SJCRH30 (cell line): ENCODE data around the gene TBCK. TPM values are rescaled to one million over a fixed set of nuclear protein-coding genes. Genes with fewer than 3 reads are reported as not detected.
"Not testable (repeated sequence)": the region's sequence is repeated elsewhere in the genome, so short reads cannot be mapped to it uniquely, and the experiment has no call there.

Source experiments
- DNase-seq, 2 experiments: peaks; one replicate each; pipeline ENCODE4 v3.0.0-alpha.2; 2015 to 2020
- H3K27ac ChIP-seq: fragments of 250-450 bp; sonication (Bioruptor Pico); 2 replicates; pipeline ENCODE4 v1.5.1; 2020; ENCODE audit warnings: mild to moderate bottlenecking, moderate library complexity
- H3K27me3 ChIP-seq: fragments of 250-450 bp; sonication (Bioruptor Pico); 2 replicates; pipeline ENCODE4 v1.5.1; 2020; ENCODE audit warnings: mild to moderate bottlenecking, moderate library complexity
- H3K36me3 ChIP-seq: fragments of 250-450 bp; sonication (Bioruptor Pico); 2 replicates; pipeline ENCODE4 v1.5.1; 2020; ENCODE audit warnings: mild to moderate bottlenecking, moderate library complexity
- H3K4me1 ChIP-seq: fragments of 250-450 bp; sonication (Bioruptor Pico); 2 replicates; pipeline ENCODE4 v1.5.1; 2020; ENCODE audit warnings: mild to moderate bottlenecking, moderate library complexity
- H3K4me3 ChIP-seq: fragments of 250-450 bp; sonication (Bioruptor Pico); 2 replicates; pipeline ENCODE4 v1.5.1; 2020; ENCODE audit warnings: mild to moderate bottlenecking, moderate library complexity
- H3K9me3 ChIP-seq: fragments of 250-450 bp; sonication (Bioruptor Pico); replicated peaks from 2 replicates; pipeline ENCODE4 v1.5.1; 2020; ENCODE audit warnings: mild to moderate bottlenecking, moderate library complexity
- total RNA-seq: library from RNA; depleted of rRNA; stranded (reverse); fragments of >200 nt; shearing (Covaris generic); gene quantifications from 2 replicates; pipeline ENCODE4 v1.2.3, GENCODE V29; 2014

The TBCK gene
- total RNA-seq, 1 experiment from 2014 or later = 26.5 TPM

DNA sequence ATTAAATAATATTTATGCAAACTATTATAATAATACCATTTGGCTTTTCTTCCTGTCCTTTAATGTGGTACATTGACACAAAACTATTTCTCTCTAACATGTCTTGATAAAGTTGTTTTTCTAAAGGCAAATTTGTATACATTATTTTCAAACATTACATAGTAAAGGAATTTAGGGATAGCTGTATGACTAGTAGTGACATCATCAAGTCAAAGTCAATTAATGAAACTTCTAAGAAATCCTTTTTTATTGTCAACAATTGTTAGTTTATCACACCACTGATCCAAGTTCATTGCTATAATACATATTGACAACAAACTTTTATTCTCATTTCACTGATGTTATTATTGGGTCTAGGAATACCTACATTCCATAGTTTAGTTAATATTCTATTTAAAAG, 68.4 kb downstream of the TBCK start:
- no peak for DNase-seq

DNA sequence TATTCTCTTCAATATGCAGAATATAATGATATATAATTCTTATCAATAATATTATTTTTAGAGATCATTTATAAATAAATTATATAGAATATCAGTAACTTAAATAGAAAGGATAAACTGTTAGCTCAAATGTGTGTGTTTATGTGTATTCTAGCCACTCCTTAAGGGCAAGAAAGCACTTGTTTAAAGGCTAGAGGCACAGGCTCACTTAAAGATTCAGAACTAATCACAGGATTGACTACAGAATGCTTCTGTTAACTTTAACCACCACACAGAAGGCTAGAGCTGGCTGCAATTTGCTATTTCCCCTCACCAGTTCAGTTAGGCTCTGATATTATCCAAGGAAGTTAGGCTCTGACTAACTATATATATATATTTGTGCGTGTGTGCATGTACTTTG, 69.6 kb downstream of the TBCK start:
- Histone ChIP-seq H3K36me3 (peaks cover 12% of the 10 kb centered on the region), H3K27ac (no peak overlapping the region), H3K27me3 (no peaks in the 10 kb centered on the region), H3K4me1 (no peaks in the 10 kb centered on the region), H3K4me3 (no peak overlapping the region), H3K9me3 (no peaks in the 10 kb centered on the region)
- DNase-seq = no peak

More for the DNA sequence above, 68.4 kb downstream of the TBCK start:
- H3K9me3 ChIP-seq = no peaks in the 10 kb centered on the region
- no peak overlapping the region for H3K27ac ChIP-seq
- H3K4me3 ChIP-seq = no peak overlapping the region
- no peaks in the 10 kb centered on the region for H3K27me3 ChIP-seq
- H3K4me1 ChIP-seq = no peaks in the 10 kb centered on the region
- H3K36me3 ChIP-seq = peaks cover 12% of the 10 kb centered on the region

DNA sequence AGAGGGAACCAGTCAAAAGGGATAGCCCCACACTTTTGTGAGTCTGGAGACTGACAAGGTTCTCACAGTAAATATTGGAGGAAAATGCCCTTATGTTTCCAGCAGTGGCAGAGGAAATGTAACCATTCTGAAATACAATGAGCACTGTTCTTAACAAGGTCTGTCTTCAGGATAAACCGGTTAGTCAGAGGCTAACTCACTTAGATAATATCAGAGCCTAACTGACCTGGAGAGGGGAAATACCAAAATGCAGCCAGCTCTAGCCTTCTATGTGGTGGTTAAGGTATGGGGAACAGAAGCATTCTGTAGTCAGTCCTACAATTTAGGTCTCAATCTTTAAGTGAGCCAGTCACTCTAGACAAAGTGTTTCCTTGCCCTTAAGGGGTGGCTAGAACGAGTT, 70.8 kb downstream of the TBCK start:
- Histone ChIP-seq H3K4me3 (no peak overlapping the region), H3K27ac (no peak overlapping the region), H3K27me3 (no peaks in the 10 kb centered on the region), H3K4me1 (no peaks in the 10 kb centered on the region), H3K36me3 (peaks cover 12% of the 10 kb centered on the region), H3K9me3 (no peaks in the 10 kb centered on the region)
- no peak for DNase-seq

DNA sequence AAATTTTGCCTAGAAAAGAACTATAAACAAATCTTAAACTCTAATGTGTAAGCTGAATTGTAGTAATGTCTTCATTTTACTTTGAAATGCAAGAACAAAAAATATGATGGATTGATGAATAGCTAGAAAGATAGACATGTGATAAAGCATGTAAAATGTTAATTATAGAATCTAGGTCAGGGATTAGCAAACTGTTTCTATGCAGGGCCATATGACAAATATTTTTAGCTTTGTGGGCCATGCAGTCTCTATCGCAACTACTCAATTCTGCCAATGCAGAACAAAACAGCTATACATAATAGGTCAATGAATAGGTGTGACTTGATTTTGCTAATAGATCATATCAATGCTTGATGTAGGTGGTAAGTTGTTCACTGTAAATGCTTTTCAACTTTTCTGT, 75.3 kb downstream of the TBCK start:
- no peaks in the 10 kb centered on the region for H3K9me3 ChIP-seq

DNA sequence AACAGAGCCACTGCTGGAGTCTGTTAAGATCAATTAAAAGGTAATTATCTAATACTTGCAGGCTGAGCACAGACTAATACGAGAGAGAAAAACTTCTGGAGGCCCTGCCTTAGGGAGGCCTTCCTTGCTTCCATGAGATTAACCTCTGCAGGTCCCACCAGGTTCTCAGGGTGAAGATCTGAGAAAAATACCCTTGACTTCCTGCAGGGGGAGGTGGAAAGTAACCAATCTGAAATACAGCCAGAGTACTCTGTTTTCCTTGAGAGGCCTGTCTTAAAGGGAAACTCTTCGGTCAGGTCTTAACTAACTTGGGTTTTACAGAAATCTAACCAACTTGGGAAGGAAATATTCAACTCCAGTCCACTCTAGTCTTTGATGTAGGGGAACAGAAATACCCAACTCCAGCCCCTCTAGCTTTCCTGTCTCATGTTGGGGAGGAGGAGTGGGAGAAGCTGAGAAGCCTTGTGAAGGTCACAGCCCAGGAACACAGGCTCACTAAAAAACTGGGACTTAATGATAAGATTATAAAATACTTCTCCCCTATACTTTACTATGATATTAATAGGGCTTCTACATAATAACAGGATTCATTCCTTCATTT, 77.1 kb downstream of the TBCK start:
- H3K4me1 ChIP-seq = no peaks in the 10 kb centered on the region
- H3K4me3 ChIP-seq = no peak overlapping the region
- H3K27ac ChIP-seq = no peak overlapping the region
- DNase-seq = peak; percentile 12 to 57
- H3K36me3 ChIP-seq = peaks cover 9% of the 10 kb centered on the region
- H3K9me3 ChIP-seq = no peaks in the 10 kb centered on the region
- H3K27me3 ChIP-seq = no peaks in the 10 kb centered on the region

More for the DNA sequence above, 75.3 kb downstream of the TBCK start:
- no peak for DNase-seq
- peaks cover 7% of the 10 kb centered on the region for H3K36me3 ChIP-seq
- no peak overlapping the region for H3K4me3 ChIP-seq
- H3K27ac ChIP-seq = no peak overlapping the region
- no peaks in the 10 kb centered on the region for H3K27me3 ChIP-seq
- H3K4me1 ChIP-seq = no peaks in the 10 kb centered on the region

DNA sequence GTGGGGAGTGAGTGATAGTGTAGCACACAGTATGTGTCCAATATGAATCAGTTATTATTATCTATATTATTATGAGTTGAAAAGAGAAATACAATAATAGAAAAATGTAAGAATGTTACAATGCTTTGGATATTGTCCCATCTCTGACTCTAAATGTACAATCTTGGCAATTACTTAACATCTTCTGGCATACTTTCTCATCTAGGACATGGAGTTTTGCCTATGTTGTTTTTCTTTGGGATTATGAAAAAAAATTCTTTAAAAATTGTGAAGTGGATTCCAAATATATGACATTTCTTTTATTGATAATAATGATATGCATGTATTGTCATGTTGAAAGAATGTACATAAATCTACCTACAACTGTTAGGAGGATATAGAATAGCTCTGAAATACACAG, 84.1 kb downstream of the TBCK start:
- Histone ChIP-seq H3K9me3 (no peaks in the 10 kb centered on the region), H3K4me1 (no peaks in the 10 kb centered on the region), H3K4me3 (no peak overlapping the region), H3K27me3 (no peaks in the 10 kb centered on the region), H3K36me3 (peaks cover 21% of the 10 kb centered on the region), H3K27ac (no peak overlapping the region)
- no peak for DNase-seq

DNA sequence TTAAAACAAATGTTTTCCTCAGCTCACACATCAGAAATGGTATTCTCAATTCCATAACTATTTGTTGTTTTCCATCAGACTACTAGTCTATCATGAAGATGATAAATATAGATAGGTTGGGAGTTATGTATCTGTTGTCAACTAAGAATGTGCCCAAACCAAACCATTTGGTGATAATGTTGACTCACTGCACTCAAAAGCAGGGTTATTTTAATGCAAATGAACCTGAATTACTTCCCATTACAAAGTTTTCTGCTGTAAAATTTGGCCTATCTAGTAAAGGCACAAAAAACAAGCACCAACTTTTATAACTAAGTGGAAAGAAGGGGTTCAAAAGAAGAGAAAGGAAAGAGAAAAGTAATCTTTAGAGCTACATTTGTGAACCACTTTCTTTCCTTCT, 93.5 kb downstream of the TBCK start:
- Histone ChIP-seq H3K27ac (no peak overlapping the region), H3K9me3 (no peaks in the 10 kb centered on the region), H3K4me3 (no peak overlapping the region), H3K4me1 (no peaks in the 10 kb centered on the region), H3K27me3 (no peaks in the 10 kb centered on the region), H3K36me3 (peaks cover 8% of the 10 kb centered on the region)
- DNase-seq = no peak

DNA sequence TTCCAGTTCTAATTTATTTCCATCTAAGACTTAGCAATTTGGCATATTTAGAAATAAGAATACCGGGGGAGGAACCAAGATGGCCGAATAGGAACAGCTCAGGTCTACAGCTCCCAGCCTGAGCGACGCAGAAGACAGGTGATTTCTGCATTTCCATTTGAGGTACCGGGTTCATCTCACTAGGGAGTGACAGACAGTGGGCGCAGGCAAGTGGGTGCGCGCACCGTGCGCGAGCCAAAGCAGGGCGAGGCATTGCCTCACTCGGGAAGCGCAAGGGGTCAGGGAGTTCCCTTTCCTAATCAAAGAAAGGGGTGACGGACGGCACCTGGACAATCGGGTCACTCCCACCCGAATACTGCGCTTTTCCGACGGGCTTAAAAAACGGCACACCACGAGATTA, 102.7 kb downstream of the TBCK start:
- H3K9me3 ChIP-seq, H3K27ac ChIP-seq, H3K27me3 ChIP-seq, H3K4me1 ChIP-seq, H3K4me3 ChIP-seq, DNase-seq, H3K36me3 ChIP-seq: not testable (repeated sequence)

DNA sequence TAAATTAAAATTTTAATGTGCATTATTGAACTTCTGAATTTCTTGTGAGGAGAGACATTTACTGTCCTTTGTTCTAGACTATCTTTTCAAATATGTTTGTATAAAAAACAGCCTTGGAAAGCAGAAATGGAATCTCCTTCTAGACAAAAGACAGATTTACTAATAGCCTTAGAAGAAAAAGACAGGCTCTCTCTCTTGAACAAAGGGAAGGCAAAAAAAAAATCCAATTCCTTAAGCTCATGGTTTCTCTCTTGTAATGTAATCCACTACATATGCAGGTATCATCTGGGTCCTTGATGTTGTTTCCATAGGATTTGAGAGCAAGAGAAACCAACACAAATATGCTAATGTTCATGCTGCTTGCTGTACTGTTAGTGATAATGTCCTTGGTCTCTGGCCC, 106.0 kb downstream of the TBCK start:
- no peaks in the 10 kb centered on the region for H3K9me3 ChIP-seq
- no peaks in the 10 kb centered on the region for H3K27me3 ChIP-seq
- H3K4me1 ChIP-seq = no peaks in the 10 kb centered on the region
- H3K27ac ChIP-seq = no peak overlapping the region
- H3K4me3 ChIP-seq = no peak overlapping the region
- DNase-seq = no peak
- peaks cover 3% of the 10 kb centered on the region; the same call in 1 of the 2 replicates for H3K36me3 ChIP-seq

DNA sequence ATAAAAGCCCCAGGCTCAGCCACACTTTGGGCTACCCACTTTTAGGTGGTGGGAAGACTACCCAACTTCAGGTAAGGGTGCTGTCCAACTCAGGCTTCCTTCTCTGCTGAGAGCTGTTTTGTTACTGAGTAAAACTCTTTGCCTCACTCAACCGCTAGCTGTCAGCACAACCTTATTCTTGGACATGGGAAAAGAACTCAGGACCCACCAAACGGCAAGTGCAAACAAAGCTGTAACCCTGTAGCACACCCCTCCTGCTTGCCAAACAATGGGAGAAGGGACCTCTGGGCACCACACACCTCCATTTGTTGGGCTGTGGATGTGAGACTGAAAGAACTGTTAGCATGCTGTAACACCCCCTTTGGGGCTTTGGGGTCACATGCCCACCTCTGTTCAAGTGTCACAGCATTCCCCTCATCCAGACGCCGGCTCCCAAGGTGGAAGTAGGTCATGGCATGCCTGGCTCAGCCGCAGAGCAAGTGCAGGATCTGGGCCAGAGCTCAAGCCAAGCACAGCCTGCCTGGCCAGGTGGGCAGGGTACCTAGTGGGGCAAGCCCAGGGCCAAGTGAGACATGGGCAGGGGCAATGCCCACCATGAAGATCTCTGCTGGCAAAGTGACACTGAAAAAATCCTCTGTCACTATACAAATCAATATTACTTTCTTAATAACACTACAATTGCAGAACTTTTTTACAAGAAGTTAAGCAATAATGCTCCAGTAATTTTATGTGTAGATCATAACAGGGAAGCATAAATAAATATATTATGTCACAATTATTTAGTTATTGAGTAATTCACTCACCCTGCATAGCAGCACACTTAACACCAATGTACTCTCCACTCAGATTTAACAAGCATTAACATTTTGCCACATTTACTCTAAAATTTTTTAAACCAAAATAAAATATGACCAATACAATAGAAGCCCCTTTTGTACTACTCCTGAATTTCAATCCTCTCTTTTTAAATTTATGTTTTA, 107.2 kb downstream of the TBCK start:
- Histone ChIP-seq H3K27me3 (no peaks in the 10 kb centered on the region), H3K27ac (no peak overlapping the region), H3K36me3 (peaks cover 3% of the 10 kb centered on the region; the same call in 1 of the 2 replicates), H3K9me3 (no peaks in the 10 kb centered on the region), H3K4me1 (no peaks in the 10 kb centered on the region), H3K4me3 (no peak overlapping the region)
- no peak for DNase-seq

DNA sequence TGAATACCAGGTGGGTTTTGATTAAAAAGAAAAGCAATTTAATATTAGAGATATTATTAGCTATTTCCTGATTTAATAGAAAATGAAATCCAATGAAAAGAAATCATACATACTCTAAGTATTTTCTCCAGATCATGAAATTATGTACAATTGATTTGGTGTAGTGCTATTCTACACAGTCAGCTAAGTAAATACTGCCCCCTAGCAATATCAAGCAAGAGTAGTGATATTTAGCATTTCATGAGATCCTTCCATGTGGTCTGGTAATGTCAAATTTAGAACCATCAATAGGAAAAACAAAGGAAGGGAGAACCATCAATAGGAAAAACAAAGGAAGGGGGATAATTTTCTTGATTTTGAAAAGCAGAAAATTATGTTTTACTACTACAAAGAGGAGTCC, 114.6 kb downstream of the TBCK start:
- Histone ChIP-seq H3K36me3 (no peaks in the 10 kb centered on the region), H3K27ac (no peak overlapping the region), H3K4me1 (no peaks in the 10 kb centered on the region), H3K4me3 (no peak overlapping the region), H3K27me3 (no peaks in the 10 kb centered on the region), H3K9me3 (no peaks in the 10 kb centered on the region)
- DNase-seq = peak in 1 of 2 experiments; percentile 57

DNA sequence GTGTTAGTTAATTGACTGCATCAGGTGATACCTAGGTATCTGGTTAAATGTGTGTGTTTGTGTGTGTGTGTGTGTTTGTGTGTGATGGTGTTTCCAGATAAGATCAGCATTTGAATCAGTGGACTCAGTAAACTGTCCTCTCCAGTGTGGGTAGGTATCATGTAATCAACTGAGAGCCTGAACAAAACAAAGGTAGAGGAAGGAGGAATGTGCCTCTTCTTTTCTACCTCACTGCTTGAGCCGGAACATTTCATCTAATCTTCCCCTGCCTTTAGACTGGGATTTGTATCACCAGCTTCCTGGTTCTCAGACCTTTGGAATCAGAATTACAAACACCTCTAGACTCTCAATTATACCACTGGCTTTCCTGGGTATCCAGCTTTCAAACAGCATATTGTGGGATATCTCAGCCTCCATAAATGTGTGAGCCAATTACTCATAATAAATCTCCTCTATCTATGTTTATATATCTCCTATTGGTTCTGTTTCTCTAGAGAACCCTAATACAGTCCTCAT, 120.5 kb downstream of the TBCK start:
- no peaks in the 10 kb centered on the region; the same call in 1 of the 2 replicates for H3K36me3 ChIP-seq
- no peak overlapping the region for H3K4me3 ChIP-seq
- no peaks in the 10 kb centered on the region for H3K27me3 ChIP-seq
- no peaks in the 10 kb centered on the region for H3K4me1 ChIP-seq
- no peak overlapping the region for H3K27ac ChIP-seq
- DNase-seq = no peak
- H3K9me3 ChIP-seq = no peaks in the 10 kb centered on the region

DNA sequence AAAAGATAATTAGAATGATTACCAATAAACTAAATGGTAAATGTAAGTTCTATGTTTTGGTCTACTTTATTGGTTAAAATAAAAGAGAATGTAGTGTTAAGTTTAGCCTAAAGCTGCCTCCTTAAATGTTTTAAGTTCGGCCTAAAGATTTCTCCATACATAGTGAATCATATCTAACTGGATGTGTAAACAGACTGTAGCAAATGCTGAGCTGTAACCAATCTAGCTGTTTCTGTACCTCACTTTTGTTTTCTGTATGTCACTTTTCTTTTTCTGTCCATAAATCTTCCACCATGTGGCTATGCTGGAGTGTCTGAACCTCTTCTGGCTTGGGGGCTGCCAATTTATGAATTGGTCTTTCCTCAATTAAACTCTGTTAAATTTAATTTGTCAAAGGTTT, 121.2 kb downstream of the TBCK start:
- Histone ChIP-seq H3K4me1 (no peaks in the 10 kb centered on the region), H3K9me3 (no peaks in the 10 kb centered on the region), H3K27ac (no peak overlapping the region), H3K36me3 (no peaks in the 10 kb centered on the region; the same call in 1 of the 2 replicates), H3K27me3 (no peaks in the 10 kb centered on the region), H3K4me3 (no peak overlapping the region)
- no peak for DNase-seq

DNA sequence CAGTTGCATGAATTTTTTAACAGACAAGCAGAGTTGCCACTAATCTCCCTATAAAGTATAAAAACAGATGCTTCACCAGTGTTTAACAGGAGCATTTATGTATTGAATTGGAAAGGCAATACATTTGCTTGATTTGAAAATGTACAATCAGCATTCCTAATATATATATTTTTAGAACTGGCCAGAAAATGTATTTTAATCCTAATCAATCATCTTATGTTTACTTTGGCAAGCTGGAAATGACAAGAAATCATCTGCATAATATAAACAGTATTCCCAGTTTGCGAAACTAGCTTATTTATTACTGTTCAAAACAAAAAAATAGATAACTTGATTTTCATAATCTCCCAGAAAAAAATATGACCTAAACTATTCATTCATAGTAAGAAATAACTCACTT, 123.9 kb downstream of the TBCK start:
- no peaks in the 10 kb centered on the region for H3K27me3 ChIP-seq
- H3K9me3 ChIP-seq = no peaks in the 10 kb centered on the region
- H3K4me3 ChIP-seq = no peak overlapping the region
- H3K4me1 ChIP-seq = no peaks in the 10 kb centered on the region
- no peak for DNase-seq
- no peaks in the 10 kb centered on the region; the same call in 1 of the 2 replicates for H3K36me3 ChIP-seq
- no peak overlapping the region for H3K27ac ChIP-seq

DNA sequence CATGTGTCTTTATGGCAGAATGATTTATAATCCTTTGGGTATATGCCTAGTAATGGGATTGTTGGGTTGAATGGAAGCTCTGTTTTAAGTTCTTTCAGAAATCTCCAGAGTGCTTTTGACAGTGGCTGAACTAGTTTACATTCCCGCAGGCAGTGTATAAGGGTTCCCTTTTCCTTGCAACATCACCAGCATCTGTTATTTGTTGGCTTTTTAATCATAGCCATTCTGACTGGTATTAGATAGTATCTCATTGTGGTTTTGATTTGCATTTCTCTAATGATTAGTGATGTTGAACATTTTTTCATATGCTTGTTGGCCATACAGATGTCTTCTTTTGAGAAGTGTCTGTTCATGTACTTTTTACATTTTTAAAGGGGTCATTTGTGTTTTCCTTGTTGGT, 129.8 kb downstream of the TBCK start:
- Histone ChIP-seq H3K9me3 (no peaks in the 10 kb centered on the region), H3K27ac (no peak overlapping the region), H3K36me3 (peaks cover 3% of the 10 kb centered on the region; the same call in 1 of the 2 replicates), H3K27me3 (no peaks in the 10 kb centered on the region), H3K4me3 (no peak overlapping the region), H3K4me1 (no peaks in the 10 kb centered on the region)
- DNase-seq = no peak
